Activated gamma-delta T cell treated with anti-CD3 and anti-CD28 coated beads, Interleukin-2, amount 50 U/mL, for 16 hours (primary cell): ENCODE data around the gene LGR4.

Experiments used
- DNase-seq: peaks from one replicate; pipeline ENCODE4 v3.0.0-alpha.2; 2020; ENCODE audit warnings: low read depth

The LGR4 gene

DNA sequence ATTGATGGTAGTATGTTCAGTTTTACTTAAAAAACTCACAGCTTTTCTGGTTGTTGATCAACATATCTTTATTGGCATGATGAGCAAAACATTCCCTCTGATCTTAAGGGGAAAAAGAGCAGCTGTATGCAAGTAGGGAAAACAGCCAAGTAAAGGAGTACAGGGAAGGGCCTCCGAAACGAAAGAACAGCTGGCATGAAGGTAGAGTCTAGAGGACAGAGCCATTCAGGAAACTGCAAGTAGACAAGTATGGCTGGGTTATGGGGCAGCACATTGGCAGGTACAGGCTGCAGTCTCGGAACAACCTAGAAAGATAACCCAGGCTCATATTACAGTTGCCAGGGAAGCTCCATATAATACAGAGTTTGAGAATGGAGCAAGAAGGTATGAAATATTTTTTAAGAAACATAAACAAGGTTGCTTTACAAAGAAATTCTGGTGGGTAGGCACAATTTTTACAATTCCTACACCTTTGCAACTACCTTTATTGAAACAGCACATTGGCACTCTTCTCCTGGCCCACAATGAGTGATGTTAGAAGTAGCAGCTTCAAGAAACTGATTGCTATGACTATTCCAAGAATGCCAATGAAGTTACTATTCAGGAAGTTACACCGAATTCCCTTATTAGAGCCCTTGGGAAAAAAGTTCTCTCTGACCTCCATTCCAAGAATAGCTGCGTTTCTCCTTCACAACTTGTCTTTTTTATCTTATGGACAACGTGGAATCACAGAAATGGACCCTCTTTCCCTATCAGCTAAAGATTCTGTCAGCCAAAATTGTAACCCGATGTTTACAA is 45.2 kb downstream of the LGR4 start:
- DNase-seq = no peak

DNA sequence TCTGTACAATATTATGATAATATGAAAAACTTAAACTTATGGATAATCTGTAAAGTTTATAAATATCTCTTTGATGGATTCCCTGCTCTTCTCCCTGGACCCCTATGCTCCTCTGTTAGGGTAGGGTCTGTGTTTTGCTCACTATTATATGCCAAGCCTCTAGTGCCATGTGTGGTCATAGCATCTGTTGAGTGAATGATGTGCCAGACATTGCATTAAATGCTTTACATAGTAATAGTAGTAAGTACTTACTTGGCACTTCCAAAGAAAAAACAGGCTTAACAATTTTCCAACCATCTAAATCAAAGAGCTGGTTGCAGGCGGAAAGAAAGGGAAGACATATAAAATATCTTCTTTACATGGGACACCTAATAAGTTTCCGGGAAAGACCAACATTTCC is 46.8 kb downstream of the LGR4 start:
- DNase-seq = no peak

DNA sequence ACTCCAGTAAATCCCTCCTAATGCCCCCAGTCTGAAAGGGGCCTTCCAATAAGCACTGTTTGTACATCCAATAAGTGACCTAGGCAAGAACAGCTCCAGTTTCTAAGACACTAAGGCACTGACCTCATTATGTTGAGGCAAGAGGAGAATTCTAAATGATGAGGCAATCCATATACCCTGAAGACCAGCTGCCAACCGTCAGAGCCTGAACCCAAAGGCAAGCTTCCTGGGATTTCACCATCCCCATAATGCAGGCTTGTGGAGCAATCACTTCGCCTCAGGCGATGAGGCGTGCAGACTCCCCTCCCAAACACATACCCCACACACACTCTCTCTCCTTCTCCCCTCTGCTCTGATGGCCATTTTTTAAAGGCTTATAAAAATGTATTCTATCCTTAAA is 49.5 kb downstream of the LGR4 start:
- DNase-seq = no peak

DNA sequence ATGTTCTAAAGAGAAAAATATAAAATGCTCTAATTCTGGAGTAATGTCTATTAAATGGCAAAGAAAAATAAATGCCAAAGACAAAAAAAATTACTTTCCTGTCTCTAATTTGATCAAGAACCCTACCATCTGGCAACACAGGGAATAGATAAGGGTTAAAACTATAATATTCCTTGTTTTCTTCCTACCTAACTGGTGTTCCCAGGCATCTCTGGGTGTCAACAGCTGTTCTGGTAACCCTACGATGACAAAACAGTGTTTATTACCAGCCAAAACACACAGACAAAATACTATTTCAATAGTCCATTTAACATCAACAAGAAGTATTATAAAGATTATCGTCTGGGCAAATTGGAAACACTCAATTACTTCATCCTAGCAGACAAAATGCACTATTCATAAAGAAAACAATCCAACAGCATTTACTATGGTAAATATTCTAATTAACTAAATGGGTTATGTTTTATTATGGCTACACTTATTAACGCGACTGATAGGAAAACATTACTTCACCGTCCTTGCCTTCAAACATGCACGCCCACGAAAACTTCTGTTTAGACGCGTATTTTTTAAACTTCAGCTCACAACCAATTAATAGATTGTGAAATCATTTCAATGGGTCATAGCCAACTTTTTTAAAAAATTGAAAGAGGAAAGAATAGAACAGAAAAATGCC is 50.6 kb downstream of the LGR4 start:
- DNase-seq = no peak

GRCh38 chr11:27420722-27421572 is 51.6 kb downstream of the LGR4 start:
- no peak for DNase-seq

DNA sequence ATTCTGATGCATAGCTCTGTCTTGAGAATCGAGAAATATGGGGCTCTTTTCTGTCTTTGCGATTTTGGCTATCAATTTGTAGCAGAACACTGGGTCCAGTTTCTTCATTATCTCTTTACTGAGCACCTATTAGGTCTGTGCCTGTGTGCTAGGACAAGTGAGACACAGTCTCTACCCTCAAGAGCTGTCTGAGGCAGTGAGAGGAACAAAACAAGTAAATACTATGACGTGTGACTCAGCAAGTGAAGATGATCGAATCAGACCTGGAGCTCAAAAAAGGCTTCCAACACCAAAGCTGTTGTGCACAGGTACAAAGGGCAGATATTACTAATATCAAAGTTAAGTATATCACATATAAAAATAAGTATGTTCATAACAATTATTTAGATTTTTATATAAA is 52.4 kb downstream of the LGR4 start:
- no peak for DNase-seq

- DNase-seq = no peak
Observed at GRCh38 chr11:27418356-27418755, 54.2 kb downstream of the LGR4 start.

- no peak for DNase-seq
Observed at GRCh38 chr11:27416568-27417176, 55.9 kb downstream of the LGR4 start.

GRCh38 chr11:27414644-27415043 is 57.9 kb downstream of the LGR4 start:
- no peak for DNase-seq

- no peak for DNase-seq
Observed at GRCh38 chr11:27413218-27413617, 59.4 kb downstream of the LGR4 start.

- no peak for DNase-seq
Observed at GRCh38 chr11:27412192-27412691, 60.3 kb downstream of the LGR4 start.

GRCh38 chr11:27411328-27411727 is 61.3 kb downstream of the LGR4 start:
- DNase-seq = no peak

DNA sequence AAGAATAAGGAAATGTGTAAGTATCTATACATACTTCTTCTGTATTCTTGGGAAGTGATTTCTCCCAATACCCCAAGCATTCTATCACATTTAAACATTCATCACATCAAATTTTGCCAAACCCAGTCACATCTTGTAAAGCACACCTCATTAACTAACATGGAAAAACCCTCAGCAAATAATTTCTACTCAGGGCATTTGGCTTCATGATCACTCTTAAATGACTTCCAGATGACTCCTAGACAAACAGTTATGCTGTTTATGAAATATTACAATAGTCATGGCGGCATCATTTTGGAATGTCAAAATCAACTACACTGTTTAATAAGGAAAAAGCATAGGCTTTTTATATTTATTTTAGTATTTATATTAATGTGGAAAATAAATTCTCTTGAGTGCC is 62.3 kb downstream of the LGR4 start:
- no peak for DNase-seq

- DNase-seq = no peak
Observed at GRCh38 chr11:27409742-27410141, 62.8 kb downstream of the LGR4 start.

- DNase-seq = no peak
Observed at GRCh38 chr11:27409049-27409448, 63.5 kb downstream of the LGR4 start.

GRCh38 chr11:27408246-27408800 is 64.3 kb downstream of the LGR4 start:
- no peak for DNase-seq

- DNase-seq = no peak
Observed at GRCh38 chr11:27406498-27407354, 65.9 kb downstream of the LGR4 start.

DNA sequence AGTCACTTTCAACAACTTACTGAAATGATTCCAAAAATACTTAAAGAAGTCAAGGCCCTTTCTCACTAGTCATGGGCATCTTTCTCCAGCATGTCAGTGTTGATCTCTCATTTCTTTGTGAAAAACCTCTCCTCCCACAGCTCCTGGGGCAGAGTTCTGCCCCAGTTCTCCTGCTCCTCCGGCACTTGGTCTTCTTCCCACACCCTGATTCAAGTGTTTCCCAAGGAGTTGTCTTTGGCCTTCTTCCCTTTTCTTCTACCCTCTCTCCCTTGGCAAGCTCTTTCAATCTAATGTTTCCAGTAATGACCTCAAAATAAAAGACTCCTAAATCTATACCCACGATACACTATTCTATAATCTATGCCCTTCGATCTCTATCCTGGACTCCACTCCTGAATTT is 67.5 kb downstream of the LGR4 start:
- no peak for DNase-seq

- no peak for DNase-seq
Observed at GRCh38 chr11:27404427-27404826, 68.2 kb downstream of the LGR4 start.

DNA sequence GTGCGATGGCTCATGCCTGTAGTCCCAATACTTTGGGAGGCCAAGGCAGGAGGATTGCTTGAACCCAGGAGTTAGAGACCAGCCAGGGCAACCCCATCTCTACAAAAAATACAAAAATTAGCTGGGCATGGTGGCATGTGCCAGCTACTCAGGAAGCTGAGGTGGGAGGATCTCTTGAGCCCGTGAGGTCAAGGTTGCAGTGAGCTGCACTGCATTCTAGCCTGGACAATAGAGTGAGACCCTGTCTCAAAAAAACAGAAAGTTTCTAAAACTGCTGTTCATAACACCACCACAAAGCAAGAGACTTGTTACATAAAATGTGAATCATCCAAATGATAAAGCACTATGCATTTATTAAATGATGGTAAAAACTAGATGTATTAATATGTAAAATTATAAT is 69.4 kb downstream of the LGR4 start:
- no peak for DNase-seq

- no peak for DNase-seq
Observed at GRCh38 chr11:27402450-27402849, 70.1 kb downstream of the LGR4 start.
